Liver (tissue), 9 donors: ENCODE data around the gene VEPH1. TPM values are rescaled to one million over a fixed set of nuclear protein-coding genes. Genes with fewer than 3 reads are reported as not detected.

ENCODE experiments used
- DNase-seq: peaks from one replicate; pipeline ENCODE4 v3.0.0-alpha.2; 2017; ENCODE audit warnings: low spot score
- H3K27ac ChIP-seq, 2 donors: one replicate each; pipeline ENCODE4 v1.7.0; 2013; ENCODE audit warnings: inconsistent platforms in 2 of 2, low read length in 2 of 2, control low read depth in 1 of 2, low read depth in 1 of 2, mild to moderate bottlenecking in 1 of 2
- H3K27me3 ChIP-seq, 4 donors: one replicate each; pipeline versions ENCODE4 v1.6.1 to v1.7.0; 2013; ENCODE audit warnings: low read length in 3 of 4, inconsistent platforms in 1 of 4, mild to moderate bottlenecking in 1 of 4, moderate library complexity in 1 of 4; ENCODE audit not compliant: control insufficient read depth in 4 of 4, insufficient read depth in 4 of 4
- H3K36me3 ChIP-seq, 4 donors: one replicate each; pipeline versions ENCODE4 v1.6.1 to v1.7.0; 2013; ENCODE audit warnings: low read length in 3 of 4, mild to moderate bottlenecking in 3 of 4, low read depth in 1 of 4, moderate library complexity in 1 of 4; ENCODE audit not compliant: control insufficient read depth in 4 of 4, insufficient read depth in 3 of 4
- H3K4me1 ChIP-seq, 4 donors: one replicate each; pipeline versions ENCODE4 v1.6.1 to v1.7.0; 2013; ENCODE audit warnings: low read length in 3 of 4, mild to moderate bottlenecking in 3 of 4, moderate library complexity in 1 of 4; ENCODE audit not compliant: control insufficient read depth in 4 of 4, insufficient read depth in 4 of 4
- H3K4me3 ChIP-seq, 3 donors: one replicate each; pipeline versions ENCODE4 v1.6.1 to v1.7.0; 2013; ENCODE audit warnings: low read length in 3 of 3, control low read depth in 1 of 3, low read depth in 1 of 3, mild to moderate bottlenecking in 1 of 3
- H3K9ac ChIP-seq, 2 donors: one replicate each; pipeline ENCODE4 v1.7.0; 2013; ENCODE audit warnings: low read length in 2 of 2, mild to moderate bottlenecking in 2 of 2, moderate library complexity in 2 of 2, control low read depth in 1 of 2, low read depth in 1 of 2
- H3K9me3 ChIP-seq, 4 donors: one replicate each; pipeline versions ENCODE4 v1.6.1 to v1.7.0; 2013; ENCODE audit warnings: low read length in 3 of 4; ENCODE audit not compliant: control insufficient read depth in 4 of 4
- ATF3 ChIP-seq: IDR thresholded peaks from 2 replicates; pipeline ENCODE4 v1.6.1; 2016; ENCODE audit warnings: antibody characterized with exemption
- FOXA1 ChIP-seq: IDR thresholded peaks from 2 replicates; pipeline ENCODE4 v1.6.1; 2016; ENCODE audit warnings: antibody characterized with exemption
- FOXA2 ChIP-seq: IDR thresholded peaks from 2 replicates; pipeline ENCODE4 v1.6.1; 2016; ENCODE audit warnings: antibody characterized with exemption
- GABPA ChIP-seq, 2 donors: IDR thresholded peaks in 1 of 2; conservative IDR thresholded peaks in 1 of 2; 2 replicates each; pipeline ENCODE4 v1.6.1; 2016; ENCODE audit warnings: antibody characterized with exemption in 2 of 2, mild to moderate bottlenecking in 1 of 2, moderate library complexity in 1 of 2
- HNF4A ChIP-seq, 2 donors: conservative IDR thresholded peaks; 2 replicates each; pipeline ENCODE4 v1.6.1; 2016; ENCODE audit warnings: antibody characterized with exemption in 2 of 2, mild to moderate bottlenecking in 2 of 2
- HNF4G ChIP-seq: IDR thresholded peaks from 2 replicates; pipeline ENCODE4 v1.6.1; 2016; ENCODE audit warnings: antibody characterized with exemption
- NR2F2 ChIP-seq: IDR thresholded peaks from 2 replicates; pipeline ENCODE4 v1.6.1; 2016; ENCODE audit warnings: antibody characterized with exemption
- RAD21 ChIP-seq, 2 donors: IDR thresholded peaks; 2 replicates each; pipeline ENCODE4 v1.6.1; 2016; ENCODE audit warnings: antibody characterized with exemption in 2 of 2, mild to moderate bottlenecking in 2 of 2
- REST ChIP-seq: IDR thresholded peaks from 2 replicates; pipeline ENCODE4 v1.6.1; 2016; ENCODE audit warnings: antibody characterized with exemption, mild to moderate bottlenecking
- SP1 ChIP-seq: IDR thresholded peaks from 2 replicates; pipeline ENCODE4 v1.6.1; 2018; ENCODE audit warnings: antibody characterized with exemption, mild to moderate bottlenecking
- TAF1 ChIP-seq: conservative IDR thresholded peaks from 2 replicates; pipeline ENCODE4 v1.6.1; 2016; ENCODE audit warnings: antibody characterized with exemption, mild to moderate bottlenecking
- YY1 ChIP-seq: IDR thresholded peaks from 2 replicates; pipeline ENCODE4 v1.6.1; 2016; ENCODE audit warnings: antibody characterized with exemption, mild to moderate bottlenecking
- WGBS: extraction: QIAGEN DNeasy Blood & Tissue Kit; methylation state at CpG from one replicate; pipeline ENCODE4 v1.1.7; 2013; 5-methylcytosine and 5-hydroxymethylcytosine counted together
- polyA plus RNA-seq, 2 donors: library from polyadenylated mRNA; stranded (reverse) in 1 of 2; unstranded in 1 of 2; fragments of 200-250 nt in 1 of 2; fragments of >200 nt in 1 of 2; fragmentation: Nextera tagmentation in 1 of 2; extraction: Ambion mirVana in 1 of 2; gene quantifications; one replicate each; pipeline versions ENCODE4 v1.2.1 to v1.2.3, GENCODE V29; 2013 to 2015
- total RNA-seq, 2 donors: library from RNA; depleted of rRNA; stranded (reverse); fragments of >200 nt; gene quantifications; one replicate each; pipeline ENCODE4 v1.2.3, GENCODE V29; 2014
- TF ChIP-seq, protein P1 (sequence below): fragments of 150-350 bp; IDR thresholded peaks from 2 replicates; pipeline ENCODE4 v1.5.1; 2017; ENCODE audit warnings: improper control_type of control experiment, low read depth, low read length; ENCODE audit not compliant: missing input control
- TF ChIP-seq, protein P2 (sequence below): IDR thresholded peaks from 2 replicates; pipeline ENCODE4 v1.6.1; 2016; ENCODE audit warnings: antibody characterized with exemption
- donor health status: healthy.
- donor health status: healthy.
- donor health status: healthy.
- donor health status: healthy.
- donor health status: healthy.

Gene VEPH1
- total and polyA plus RNA-seq, 4 donors = 0.60 to 3.3 (median 1.2) TPM

GRCh38 chr3:157294491-157294890, 208.7 kb downstream of the VEPH1 start:
- H3K4me1 ChIP-seq = no peaks in the 10 kb centered on the region
- no peaks in the 10 kb centered on the region for H3K36me3 ChIP-seq
- H3K27me3 ChIP-seq = no peaks in the 10 kb centered on the region
- no peak overlapping the region for H3K9ac ChIP-seq
- no peak for DNase-seq
- TF ChIP-seq FOXA1 (no peak), FOXA2 (no peak), HNF4A (conservative IDR thresholded peaks at IDR 0.05) (no peak), ATF3 (no peak), REST (no peak), TAF1 (no peak)
- no peak overlapping the region for H3K4me3 ChIP-seq
- no peaks in the 10 kb centered on the region for H3K9me3 ChIP-seq
- no peak overlapping the region for H3K27ac ChIP-seq
- WGBS = 46% methylated on average over 1 of the region's 1 CpG

DNA sequence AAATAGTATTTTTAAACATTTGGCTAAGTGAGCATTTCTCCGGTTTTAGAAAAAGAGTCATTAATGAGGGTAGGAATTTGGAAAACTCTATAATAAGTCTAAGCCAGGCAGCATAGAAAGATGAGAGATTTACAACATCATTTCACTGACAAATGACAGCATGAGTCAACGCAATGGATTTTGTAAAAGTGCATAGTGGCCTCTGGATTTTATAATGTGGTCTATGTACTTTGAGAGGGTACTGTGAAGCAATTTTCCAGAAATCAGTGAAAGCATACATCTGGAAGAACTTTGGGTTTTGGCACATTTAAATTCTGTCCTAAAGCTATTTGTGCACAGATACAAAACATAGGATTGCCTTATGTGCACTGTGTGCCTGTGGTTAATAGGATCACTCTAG, 212.4 kb downstream of the VEPH1 start:
- Histone ChIP-seq H3K9me3 (no peaks in the 10 kb centered on the region), H3K27me3 (no peaks in the 10 kb centered on the region), H3K27ac (no peak overlapping the region), H3K9ac (no peak overlapping the region), H3K4me1 (no peaks in the 10 kb centered on the region), H3K36me3 (no peaks in the 10 kb centered on the region), H3K4me3 (no peak overlapping the region)
- DNase-seq = no peak
- 63% methylated on average over 2 of the region's 2 CpGs for WGBS
- no peak for TF ChIP-seq NR2F2
- no peak for TF ChIP-seq FOXA2
- TF ChIP-seq TAF1 = no peak
- no peak for TF ChIP-seq HNF4G
- TF ChIP-seq RAD21 (IDR thresholded peaks at IDR 0.05) = no peak
- no peak for TF ChIP-seq YY1
- TF ChIP-seq, protein P1, sequence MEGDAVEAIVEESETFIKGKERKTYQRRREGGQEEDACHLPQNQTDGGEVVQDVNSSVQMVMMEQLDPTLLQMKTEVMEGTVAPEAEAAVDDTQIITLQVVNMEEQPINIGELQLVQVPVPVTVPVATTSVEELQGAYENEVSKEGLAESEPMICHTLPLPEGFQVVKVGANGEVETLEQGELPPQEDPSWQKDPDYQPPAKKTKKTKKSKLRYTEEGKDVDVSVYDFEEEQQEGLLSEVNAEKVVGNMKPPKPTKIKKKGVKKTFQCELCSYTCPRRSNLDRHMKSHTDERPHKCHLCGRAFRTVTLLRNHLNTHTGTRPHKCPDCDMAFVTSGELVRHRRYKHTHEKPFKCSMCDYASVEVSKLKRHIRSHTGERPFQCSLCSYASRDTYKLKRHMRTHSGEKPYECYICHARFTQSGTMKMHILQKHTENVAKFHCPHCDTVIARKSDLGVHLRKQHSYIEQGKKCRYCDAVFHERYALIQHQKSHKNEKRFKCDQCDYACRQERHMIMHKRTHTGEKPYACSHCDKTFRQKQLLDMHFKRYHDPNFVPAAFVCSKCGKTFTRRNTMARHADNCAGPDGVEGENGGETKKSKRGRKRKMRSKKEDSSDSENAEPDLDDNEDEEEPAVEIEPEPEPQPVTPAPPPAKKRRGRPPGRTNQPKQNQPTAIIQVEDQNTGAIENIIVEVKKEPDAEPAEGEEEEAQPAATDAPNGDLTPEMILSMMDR = no peak
- no peak for TF ChIP-seq HNF4A (conservative IDR thresholded peaks at IDR 0.05)
- TF ChIP-seq FOXA1 = no peak
- TF ChIP-seq, protein P2, sequence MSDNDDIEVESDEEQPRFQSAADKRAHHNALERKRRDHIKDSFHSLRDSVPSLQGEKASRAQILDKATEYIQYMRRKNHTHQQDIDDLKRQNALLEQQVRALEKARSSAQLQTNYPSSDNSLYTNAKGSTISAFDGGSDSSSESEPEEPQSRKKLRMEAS = no peak
- no peak for TF ChIP-seq GABPA (IDR thresholded peaks at IDR 0.05 in 1 of 2, conservative IDR thresholded peaks at IDR 0.05 in 1 of 2)
- no peak for TF ChIP-seq SP1
